Vagina (tissue), 2 donors: ENCODE results near the gene CALCR.
"Not testable (repeated sequence)": the region's sequence is repeated elsewhere in the genome, so short reads cannot be mapped to it uniquely, and the experiment has no call there.

ENCODE experiments used
- CTCF ChIP-seq, 3 experiments: fragments of 450-650 bp in 2 of 3; fragments of 200-600 bp in 1 of 3; sonication (generic) in 1 of 3; IDR thresholded peaks; one replicate each; pipeline ENCODE4 v1.5.1; 2017 to 2019; ENCODE audit warnings: antibody characterized with exemption in 3 of 3, mild to moderate bottlenecking in 2 of 3, moderate library complexity in 2 of 3
- POLR2A ChIP-seq, 2 donors: fragments of 450-650 bp; IDR thresholded peaks; one replicate each; pipeline ENCODE4 v1.6.1; 2017; ENCODE audit warnings: antibody characterized with exemption in 2 of 2, mild to moderate bottlenecking in 2 of 2, moderate library complexity in 2 of 2
- POLR2AphosphoS5 ChIP-seq, 2 donors: sonication (generic); formaldehyde crosslinking; IDR thresholded peaks; one replicate each; pipeline ENCODE4 v1.9.0; 2017; ENCODE audit warnings: antibody characterized with exemption in 2 of 2, mild to moderate bottlenecking in 2 of 2, low read depth in 1 of 2; ENCODE audit not compliant: insufficient read depth in 1 of 2

- TF ChIP-seq POLR2A (IDR thresholded peaks at IDR 0.05); CTCF (IDR thresholded peaks at IDR 0.05); POLR2AphosphoS5 (IDR thresholded peaks at IDR 0.05; ENCODE audit: insufficient read depth in 1 of 2, low read depth in 1 of 2): not testable (repeated sequence)
Observed at GRCh38 chr7:93591224-93592050, 16.9 kb upstream of the CALCR start.
